ENCODE data around the gene RET.

The RET gene

DNA sequence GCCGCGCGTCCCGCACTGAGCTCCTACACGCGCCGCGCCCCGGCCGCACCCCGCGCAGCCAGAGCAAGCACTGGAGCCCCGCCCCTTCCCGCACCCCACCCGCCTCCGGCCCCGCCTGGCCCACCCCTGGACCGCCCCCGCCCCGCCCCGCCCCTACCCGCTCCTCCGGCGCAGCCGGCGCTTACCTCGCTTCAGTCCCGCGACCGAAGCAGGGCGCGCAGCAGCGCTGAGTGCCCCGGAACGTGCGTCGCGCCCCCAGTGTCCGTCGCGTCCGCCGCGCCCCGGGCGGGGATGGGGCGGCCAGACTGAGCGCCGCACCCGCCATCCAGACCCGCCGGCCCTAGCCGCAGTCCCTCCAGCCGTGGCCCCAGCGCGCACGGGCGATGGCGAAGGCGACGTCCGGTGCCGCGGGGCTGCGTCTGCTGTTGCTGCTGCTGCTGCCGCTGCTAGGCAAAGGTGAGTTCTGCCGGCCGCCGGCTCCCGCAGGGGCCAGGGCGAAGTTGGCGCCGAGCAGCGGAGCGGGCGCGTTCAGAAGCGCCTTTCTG is at the start of gene RET:
Gene RET, plus strand, starts transcription at position 194 of the 545 bp plus-strand sequence. Its CDS starts 190 bp downstream, at position 384.
- in situ Hi-C loops (cut with MboI; ENCODE audit: low sequenced_read_pairs) = no loop called here

DNA sequence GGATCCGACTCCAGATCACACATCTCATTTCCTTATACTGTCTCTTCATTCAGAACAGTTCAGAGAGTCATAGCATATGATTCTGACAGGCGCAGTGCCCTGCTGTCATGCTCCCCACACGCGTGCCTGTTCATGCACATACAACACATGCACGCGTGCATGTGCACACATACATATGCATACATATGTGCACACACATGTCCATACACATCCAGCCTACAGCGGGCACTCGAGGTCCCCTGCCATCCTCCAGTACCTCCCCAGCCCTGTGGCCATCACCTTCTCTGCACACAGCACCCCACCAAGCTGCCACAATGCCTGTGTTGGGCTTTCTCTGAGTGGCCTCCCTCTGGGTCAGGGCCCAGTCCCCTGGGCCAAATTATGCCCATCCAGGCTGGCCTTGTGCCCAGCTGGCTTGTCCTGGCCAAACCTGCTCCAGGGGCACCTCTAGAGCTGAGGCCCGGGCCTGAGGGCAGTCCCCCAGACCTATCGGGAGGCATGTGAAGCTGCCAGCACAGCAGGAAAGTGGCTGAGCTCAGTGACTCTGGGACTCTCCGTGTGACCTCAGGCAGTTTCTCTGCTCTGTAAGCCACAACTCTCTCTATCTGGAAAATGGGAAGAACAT is 49.4 kb upstream of the RET start:
- in situ Hi-C loops (cut with MboI; ENCODE audit: low sequenced_read_pairs) = no loop called here

DNA sequence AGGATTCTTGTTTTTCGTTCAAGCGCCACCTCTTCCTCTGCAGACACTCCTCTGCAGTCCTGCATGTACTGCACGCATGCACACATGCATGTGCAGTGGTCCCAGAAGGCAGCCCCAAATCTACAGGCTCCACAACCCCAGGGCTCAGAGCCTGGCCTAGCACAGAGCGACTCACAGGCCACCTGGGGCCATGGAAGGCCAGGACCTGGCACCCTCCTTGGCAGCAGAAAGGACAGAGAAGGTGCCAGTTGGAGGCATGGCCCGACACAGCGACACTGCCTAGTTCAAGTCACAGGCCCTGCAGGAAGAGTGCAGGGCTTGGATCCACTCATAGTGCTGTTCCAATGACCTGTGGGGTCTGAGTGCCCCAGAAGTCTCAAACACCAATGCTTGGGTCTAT is 48.7 kb upstream of the RET start:
- in situ Hi-C loops (cut with MboI; ENCODE audit: low sequenced_read_pairs) = no loop called here

DNA sequence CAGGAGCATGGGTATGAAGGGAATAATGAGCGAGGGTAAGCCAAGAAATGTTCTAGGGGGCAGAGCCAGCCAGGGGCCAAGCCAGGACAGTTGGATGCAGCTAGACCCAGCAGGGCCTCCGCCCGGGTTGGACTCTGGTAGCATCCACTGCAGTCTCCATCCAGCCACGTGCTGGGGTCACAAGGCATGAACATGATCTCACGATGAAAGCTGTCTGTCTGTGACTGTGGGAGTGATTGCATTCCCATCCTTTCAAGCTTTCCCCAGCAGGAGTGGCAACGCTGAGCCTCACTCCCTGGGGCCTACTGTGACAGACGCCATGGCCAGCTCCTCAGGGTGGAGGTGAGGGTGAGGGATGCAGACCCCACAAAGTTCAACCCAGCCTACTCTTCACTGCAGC is 47.8 kb upstream of the RET start:
- in situ Hi-C loops (cut with MboI; ENCODE audit: low sequenced_read_pairs) = no loop called here

DNA sequence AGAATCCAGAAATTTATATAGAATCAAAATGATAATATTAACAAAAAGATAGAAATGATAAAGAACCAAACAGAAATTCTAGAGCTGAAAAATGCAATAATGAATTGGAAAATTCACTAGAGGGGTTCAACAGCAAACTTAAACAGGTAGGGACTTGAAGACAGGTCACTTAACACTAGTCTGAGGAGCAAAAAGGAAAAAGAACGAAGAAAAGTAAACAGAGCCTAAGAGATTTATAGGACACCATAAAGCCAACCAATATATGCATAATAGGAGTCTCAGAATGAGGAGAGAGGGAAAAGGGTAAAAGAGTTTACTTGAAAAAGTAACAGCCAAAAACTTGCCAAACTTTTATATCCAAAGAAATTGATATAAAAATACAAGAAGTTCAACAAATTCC is 44.3 kb upstream of the RET start:
- in situ Hi-C loops (cut with MboI; ENCODE audit: low sequenced_read_pairs) = no loop called here

DNA sequence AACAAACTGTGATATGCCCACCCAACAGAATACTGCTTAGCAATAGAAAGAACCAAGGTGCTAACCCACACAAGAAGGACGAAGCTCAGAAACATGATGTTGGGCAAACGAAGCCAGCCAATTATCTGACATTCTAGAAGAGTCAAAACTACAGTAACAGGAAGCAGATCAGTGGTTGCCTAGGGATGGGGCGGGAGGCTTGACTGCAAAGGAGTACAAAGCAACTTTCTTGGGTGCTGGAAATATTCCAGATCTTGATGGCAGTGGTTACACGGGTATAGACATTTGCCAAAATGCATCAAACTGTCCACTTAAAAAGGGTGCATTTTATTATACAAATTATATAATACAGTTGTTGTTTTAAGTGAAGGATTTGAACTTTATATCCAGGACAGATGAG is 41.1 kb upstream of the RET start:
- in situ Hi-C loops (cut with MboI; ENCODE audit: low sequenced_read_pairs) = no loop called here

DNA sequence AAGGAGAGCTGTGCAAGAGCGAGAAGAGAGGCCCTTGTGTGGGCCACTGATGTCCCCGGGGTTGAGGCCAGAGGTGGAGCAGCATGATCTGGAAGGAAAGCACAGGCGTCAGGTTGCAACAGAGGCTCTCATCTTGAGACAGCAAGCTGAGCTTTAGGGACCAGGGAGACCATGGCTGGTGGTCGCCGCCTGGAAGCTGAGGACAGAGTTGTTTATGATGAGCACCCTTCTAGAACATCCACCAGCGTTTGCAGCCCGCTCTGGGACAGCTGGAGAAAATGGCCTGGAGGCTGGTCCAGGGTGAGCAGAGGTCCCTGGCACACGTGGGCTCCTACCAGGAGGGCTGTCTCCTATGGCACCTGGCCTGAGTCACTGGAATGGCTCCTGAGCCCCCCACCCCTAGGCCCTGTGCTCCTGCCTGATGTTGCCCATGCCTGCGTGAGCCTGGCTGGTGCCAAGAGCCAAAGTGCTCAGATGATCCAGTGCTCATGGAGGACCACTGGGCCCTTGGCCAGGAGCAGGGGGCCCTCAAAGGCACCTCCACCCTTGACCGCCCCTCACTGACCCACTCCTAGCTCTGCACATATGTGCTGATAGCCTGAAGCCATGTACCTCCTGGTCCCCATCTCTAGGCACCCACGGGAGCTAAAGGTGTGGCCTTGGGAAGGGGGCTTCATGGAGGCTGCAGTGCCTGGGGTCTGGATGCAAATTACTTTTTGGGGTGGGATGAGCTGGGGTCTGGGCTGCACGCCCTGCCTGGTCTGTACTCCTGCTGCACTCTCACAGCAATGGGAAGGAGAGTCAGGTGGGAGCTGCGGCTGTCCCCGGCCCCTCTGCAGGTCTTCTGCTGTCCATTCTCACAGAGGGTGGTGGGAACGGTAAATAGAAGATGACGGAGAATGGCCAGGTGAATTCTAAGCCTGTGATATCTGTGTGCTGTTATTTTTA is 40.1 kb upstream of the RET start:
- in situ Hi-C loops (cut with MboI; ENCODE audit: low sequenced_read_pairs) = no loop called here

DNA sequence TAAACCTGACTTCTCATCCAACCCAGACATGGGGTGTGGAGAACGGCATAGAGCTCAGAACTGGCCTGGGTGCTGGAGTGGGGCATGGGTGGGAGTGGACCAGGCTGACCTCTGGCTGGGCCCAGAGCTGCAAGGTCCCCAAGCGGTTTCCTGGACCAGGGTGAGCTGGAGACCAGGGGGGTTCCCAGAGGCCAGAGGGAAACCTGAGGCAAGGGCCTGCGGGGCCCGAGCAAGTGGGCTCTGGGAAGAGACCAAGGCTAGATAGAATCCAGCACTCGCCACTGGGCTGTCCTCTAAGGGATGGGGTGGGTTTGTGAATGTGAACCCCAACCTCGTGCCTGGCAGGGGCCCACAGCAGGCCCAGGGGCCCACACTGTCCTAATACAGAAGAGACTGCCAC is 39.4 kb upstream of the RET start:
- in situ Hi-C loops (cut with MboI; ENCODE audit: low sequenced_read_pairs) = no loop called here

DNA sequence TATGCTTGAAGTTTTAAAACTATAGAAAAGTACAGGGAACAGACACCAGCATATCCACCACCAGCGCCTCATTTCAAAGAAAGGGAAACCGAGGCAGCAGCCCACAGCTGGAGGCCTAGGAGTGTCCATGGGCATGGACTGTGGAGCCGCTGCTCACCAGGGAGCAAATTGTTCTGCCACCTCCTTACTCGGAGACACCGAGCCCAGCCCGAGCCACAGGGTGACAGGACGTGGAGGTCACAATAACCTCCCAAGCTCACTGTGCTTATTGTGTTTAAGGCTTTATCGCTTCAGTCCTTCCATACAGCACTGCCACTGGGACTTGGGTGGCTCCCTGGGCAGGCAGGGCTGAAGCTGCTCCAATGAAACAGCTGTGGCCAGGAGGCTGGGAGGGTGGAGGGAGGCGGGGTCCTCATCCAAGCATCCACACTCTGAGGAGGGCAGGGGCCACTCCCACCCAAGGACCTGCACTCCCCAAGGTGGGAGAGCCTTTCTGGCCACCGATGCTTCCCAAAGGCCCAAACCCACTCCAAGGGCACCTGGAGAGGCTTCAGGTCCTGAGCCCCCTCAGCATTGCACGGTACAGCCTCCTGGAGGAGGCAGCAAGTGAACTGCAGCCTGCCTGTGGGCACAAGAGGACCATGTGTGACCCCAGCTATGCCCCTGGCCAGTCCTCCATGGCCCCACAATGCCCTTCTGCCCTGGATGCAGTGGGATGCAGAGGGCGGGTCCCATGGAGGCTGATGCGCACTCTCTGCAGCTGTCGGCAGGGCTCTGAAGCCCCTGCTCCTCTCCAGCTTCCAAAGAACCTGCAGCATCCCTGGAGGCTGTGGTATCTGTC is 38.7 kb upstream of the RET start:
- in situ Hi-C loops (cut with MboI; ENCODE audit: low sequenced_read_pairs) = no loop called here

DNA sequence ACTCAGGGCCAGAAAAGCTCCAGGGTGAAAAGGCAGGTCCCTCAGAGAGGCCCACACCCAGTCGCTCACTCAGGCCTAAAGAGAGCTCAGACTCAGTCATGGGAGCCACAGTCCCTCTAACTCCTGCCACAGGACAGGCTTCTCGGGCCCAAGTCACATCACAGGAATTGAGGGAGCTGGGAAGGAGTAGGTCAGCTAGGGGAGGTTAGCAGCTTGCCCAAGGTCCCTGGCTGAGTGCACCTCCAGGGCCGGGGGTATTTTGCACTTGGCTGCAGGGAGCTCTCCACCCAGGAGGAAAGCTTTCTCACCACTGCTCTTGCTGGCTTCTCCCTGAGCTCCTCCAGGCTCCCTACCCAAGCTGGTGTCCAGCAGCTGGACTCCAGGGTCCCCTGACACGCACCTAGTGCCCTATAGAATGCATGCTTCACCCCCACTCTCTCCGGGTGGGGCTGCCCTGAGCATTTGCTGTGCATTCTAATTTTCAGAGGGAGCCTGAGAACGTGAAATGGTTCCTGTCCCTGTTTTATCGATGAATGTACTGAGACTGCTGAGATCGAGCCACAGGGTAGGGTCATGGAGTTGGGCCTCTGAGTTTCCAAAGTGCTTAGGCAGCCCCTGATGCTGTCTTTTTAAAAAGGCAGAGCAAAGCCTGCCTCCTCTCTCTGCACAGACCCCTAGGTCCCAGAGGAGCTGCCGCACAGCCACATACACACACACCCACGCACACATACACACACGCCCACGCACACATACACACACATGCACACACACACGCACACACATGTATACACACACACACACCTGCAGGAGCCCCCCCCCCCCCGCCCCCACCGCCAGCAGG is 37.9 kb upstream of the RET start:
- in situ Hi-C loops (cut with MboI; ENCODE audit: low sequenced_read_pairs) = no loop called here

DNA sequence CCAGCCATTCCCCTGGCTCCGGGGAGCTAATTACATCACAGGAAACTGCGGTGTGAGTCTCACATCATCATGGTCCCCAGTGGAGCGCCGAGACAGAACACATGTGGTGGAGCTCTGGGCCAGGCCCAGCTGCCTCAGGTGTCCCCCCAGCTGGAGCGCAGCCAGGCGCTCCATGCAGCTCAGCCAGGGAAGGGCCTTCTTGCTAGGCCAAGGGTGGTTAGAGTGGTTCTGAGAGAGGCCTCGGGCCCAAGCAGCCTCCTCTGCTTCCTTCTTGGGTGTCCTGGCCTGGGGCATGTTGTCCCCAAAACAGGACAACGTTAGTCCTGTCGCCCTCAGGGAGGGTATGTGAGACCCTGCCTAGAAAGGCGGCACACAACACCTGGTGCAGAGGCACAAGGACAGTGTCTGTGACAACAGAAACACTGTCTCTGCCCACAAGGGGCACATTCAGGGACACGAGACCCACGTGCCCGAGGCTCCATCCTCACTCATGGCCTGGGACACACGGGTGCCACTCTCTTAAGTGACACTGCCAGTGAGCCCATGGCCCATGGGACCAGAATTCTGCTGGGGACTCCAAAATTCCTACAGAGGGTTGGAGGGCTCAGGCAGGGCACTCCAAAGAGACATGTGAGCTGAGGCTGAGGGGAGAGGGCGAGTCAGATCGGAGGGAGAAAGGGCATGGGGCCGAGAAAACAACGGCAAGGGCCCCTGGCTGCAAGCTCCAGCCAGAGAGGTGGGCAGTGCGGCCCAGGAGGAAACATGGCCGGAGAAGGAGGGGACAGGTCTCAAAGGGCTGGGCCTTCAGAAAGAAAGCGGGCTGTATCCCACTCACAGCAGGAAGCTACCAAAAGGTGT is 37.0 kb upstream of the RET start:
- in situ Hi-C loops (cut with MboI; ENCODE audit: low sequenced_read_pairs) = no loop called here

DNA sequence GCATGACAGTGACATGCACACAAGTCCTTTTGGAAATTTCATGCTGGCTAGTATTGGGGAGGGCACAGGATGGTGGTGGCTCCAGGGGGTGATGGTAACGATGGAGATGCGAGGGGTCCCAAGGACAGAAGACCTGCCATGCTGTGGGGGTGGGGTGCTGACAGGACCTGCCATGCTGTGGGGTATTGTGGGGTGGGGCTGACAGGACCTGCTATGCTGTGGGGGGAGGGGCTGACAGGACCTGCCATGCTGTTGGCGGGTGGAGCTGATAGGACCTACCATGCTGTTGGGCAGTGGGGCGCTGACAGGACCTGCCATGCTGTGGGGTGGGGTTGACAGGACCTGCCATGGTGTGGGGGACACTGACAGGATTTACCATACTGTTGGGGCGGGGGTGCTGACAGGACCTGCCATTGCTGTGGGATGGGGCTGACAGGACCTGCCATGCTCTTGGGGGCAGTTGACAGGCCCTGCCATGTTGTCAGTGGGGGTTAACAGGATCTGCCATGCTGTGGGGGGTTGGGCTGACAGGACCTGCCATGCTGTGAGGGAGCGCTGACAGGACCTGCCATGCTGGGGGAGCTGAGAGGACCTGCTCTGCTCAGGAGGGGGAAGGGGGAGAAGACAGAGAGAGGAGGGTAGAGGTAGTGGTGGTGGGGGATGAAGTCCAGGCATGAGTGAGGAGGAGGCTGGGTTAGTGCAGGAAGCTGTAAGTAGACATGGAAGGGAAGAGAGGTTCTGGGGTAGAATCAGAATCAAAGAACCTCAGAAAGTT is 36.2 kb upstream of the RET start:
- in situ Hi-C loops (cut with MboI; ENCODE audit: low sequenced_read_pairs) = no loop called here

DNA sequence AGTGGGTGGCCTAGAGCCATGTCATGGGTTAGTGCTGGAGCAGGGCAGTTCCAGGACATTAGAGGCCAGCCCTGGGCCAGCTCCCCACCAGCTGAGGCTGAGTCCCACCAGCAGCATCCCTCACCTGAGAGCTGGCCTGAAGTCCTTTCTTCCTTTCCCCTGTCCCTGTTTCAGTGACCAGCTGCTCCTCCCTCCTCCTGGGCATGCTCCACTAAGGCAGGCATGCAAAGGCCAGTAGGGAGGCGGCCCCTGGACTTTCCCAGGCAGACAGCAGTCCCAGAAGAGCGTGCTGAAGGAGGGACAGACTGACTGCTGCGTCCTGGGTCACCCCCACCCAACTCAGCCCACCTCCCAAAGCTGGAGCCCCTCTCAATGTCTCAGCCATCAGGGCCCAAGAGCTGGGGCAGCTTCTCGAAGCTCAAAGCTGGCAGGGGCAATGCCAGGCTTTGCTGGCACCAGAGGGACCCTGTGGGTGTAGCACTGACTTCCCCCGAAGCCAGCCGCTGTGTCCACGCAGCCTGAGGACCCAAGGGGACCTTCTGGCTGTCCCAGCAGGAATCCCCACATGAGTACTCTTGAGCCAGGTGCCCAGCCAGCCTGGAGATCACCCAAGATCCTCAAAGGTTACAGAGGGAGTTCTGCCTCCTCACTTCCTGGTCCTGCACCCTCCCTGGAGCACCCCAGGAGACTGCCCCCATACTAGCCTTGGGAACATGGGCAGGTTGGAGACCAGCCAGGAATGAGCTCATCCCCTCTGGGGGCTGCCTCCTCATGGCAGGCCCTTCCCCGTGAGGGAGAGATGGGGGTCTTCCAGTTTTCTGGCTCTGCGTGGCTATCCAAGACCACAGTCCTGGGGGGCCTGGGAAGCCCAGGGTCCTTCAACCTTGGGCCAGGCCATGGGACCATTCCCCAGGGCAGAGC is 35.2 kb upstream of the RET start:
- in situ Hi-C loops (cut with MboI; ENCODE audit: low sequenced_read_pairs) = no loop called here

DNA sequence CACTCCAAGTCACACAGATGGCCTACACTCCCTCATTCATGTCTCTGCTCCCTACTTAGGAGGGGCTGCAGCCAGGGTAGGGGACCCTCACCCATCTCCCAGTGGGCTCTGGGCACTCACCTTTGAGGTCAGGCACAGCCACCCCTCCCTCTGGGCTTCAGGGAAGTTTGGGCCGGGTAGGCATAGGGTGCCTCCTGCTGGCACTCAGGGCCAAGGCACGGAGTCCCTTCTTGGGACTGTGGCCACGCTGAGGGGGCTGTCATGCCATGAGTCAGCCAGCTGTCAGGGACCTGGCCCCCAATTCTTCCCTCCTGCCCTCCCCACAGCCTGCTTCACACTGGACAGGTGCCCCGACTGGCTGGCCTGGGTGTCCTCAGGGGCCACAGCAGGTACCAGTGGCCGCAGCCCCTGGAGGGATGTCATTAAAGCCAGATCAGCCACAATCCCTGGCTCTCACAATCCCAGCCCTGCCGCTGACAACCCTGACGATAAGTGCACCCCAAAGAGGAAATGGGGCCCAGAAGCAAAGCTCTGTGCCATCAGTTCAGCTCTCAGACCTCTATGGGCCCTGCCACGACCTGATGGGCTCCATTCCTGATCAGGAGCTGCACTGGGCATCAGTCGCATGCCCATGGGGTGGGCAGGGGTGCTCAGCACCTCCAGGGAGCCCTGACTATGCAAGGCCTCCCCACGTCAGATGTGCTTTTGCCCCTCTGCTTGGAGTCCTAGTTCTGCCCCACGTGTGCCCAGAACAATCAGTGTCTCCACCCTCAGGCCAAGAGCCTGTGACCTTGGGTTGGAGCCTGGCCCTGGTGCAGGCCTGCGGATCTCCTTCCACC is 34.1 kb upstream of the RET start:
- in situ Hi-C loops (cut with MboI; ENCODE audit: low sequenced_read_pairs) = no loop called here

DNA sequence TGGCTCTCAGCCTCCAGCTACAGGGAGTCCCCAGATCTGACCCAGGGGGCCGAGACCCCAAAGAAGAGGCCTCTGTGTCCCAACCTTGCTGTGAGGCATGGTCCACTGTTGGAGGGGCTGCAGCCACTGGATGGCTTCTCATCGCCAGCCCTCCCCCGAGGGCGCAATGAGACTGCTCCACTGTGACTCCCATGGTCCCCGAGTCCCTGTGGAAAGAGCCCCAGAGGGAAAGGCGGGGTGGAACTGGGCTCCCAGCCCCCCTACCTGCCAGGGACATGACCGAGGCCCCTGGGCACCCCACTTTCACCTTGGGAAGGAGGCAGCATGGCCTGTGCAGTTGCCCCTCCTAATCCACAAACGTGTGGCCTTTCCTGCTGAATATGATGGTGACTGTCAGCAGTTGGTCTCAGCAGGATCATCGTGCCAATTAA is 33.5 kb upstream of the RET start:
- in situ Hi-C loops (cut with MboI; ENCODE audit: low sequenced_read_pairs) = no loop called here

DNA sequence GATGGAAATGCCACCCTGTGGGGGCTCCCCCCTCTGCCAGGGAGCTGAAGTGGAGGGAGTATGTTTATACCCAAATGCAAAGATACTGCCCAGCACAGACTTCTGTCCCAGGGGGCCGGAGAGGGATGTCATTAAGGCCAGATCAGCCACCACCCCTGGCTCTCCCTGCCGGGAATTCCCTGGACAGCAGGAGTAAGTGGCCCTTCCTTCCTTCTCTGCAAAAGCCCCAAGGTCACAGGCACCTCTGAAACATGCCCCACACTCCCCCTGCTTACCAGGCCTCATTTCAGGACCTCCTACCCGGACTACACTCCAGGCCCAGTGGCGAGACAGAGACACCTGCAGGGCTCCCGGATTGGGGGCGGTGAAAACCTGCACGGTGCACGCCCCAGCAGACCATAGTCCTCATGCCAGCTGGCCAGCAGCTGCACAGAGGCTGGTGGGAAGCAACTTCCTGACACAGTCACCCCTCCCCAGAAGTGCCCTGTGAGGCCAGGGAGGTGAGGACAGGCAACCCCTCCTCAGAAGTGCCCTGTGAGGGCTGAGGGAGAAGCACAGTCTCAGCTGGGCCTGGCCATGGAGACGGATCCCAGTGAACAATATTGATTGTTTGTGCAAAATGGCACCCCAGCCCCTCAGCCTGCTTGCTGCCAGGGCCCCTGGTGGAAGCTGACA is 33.0 kb upstream of the RET start:
- in situ Hi-C loops (cut with MboI; ENCODE audit: low sequenced_read_pairs) = no loop called here

Data from HL-60/S4 treated with phorbol 12-myristate 13-acetate at 8.2 ng/mL for 4 days and 3 days (cell line).